Fibroblast of skin of right biceps (primary cell): ENCODE results near the gene IL1R2.
"Not testable (repeated sequence)": the region's sequence is repeated elsewhere in the genome, so short reads cannot be mapped to it uniquely, and the experiment has no call there.

Source experiments
- DNase-seq: peaks from one replicate; pipeline ENCODE4 v3.0.0-alpha.2; 2013

The IL1R2 gene

GRCh38 chr2:102063941-102064678 is 72.3 kb downstream of the IL1R2 start:
- DNase-seq, result peak; percentile 99

GRCh38 chr2:102064679-102065674 is 73.2 kb downstream of the IL1R2 start:
- DNase-seq, result peak; percentile 74

GRCh38 chr2:102065675-102066252 is 74.0 kb downstream of the IL1R2 start:
- DNase-seq, result peak; percentile 77

GRCh38 chr2:102066554-102066953 is 74.8 kb downstream of the IL1R2 start:
- no peak for DNase-seq

GRCh38 chr2:102068126-102068525 is 76.4 kb downstream of the IL1R2 start:
- DNase-seq, result not testable (repeated sequence)

- no peak for DNase-seq
These were observed 77.7 kb downstream of the IL1R2 start for GRCh38 chr2:102069311-102069974.

GRCh38 chr2:102070058-102070642 is 78.4 kb downstream of the IL1R2 start:
- peak; percentile 64 for DNase-seq

- DNase-seq, result no peak
These were observed 81.0 kb downstream of the IL1R2 start for GRCh38 chr2:102072741-102073140.

- DNase-seq, result no peak
These were observed 81.5 kb downstream of the IL1R2 start for GRCh38 chr2:102073168-102073724.

- no peak for DNase-seq
These were observed 82.5 kb downstream of the IL1R2 start for GRCh38 chr2:102074152-102074783.

- DNase-seq, result no peak
These were observed 83.7 kb downstream of the IL1R2 start for GRCh38 chr2:102075479-102075878.

GRCh38 chr2:102076512-102076911 is 84.8 kb downstream of the IL1R2 start:
- DNase-seq, result no peak
